ENCODE data around the gene SPR. TPM values are rescaled to one million over a fixed set of nuclear protein-coding genes. Genes with fewer than 3 reads are reported as not detected.

SPR gene
- total and polyA plus RNA-seq, 2 donors (not counting 1 experiment from before 2014, with no cell fraction given): 9.4 to 23.3 TPM

- TF ChIP-seq EZH2 (IDR thresholded peaks at IDR 0.05; ENCODE audit: low read length, missing control alignments) (peak; percentile 89), CTCF (conservative IDR thresholded peaks at IDR 0.05 in 1 of 2, IDR thresholded peaks at IDR 0.05 in 1 of 2; ENCODE audit: low read depth in 1 of 2, low read length in 2 of 2) (no peak)
- Histone ChIP-seq H3K9me3 (ENCODE audit: control insufficient read depth, insufficient read depth, low read depth, low read length) (no peaks in the 10 kb centered on the region), H3K4me3 (replicated peaks in 1 of 4; ENCODE audit: control extremely low read depth in 1 of 4, insufficient read depth in 1 of 4, low read depth in 3 of 4, low read length in 4 of 4) (no peak overlapping the region), H3K9ac (ENCODE audit: insufficient read depth, low read length) (no peak overlapping the region), H3K4me2 (ENCODE audit: extremely low read depth, insufficient read depth, low read length) (no peak overlapping the region), H3K36me3 (ENCODE audit: control insufficient read depth, insufficient read depth, low read length) (no peaks in the 10 kb centered on the region), H3K27me3 (ENCODE audit: control insufficient read depth, insufficient read depth, low read length) (peaks cover 94% of the 10 kb centered on the region), H3K79me2 (ENCODE audit: control insufficient read depth, insufficient read depth, low read length) (no peaks in the 10 kb centered on the region), H4K20me1 (ENCODE audit: control insufficient read depth, extremely low read depth, insufficient read depth, low read length) (no peaks in the 10 kb centered on the region), H2AFZ (ENCODE audit: low read length) (no peak overlapping the region), H3K27ac (ENCODE audit: insufficient read depth, low read length) (no peak overlapping the region), H3K4me1 (ENCODE audit: control insufficient read depth, extremely low read depth, insufficient read depth, low read length) (no peaks in the 10 kb centered on the region)
- DNase-seq (ENCODE audit: low read depth in 2 of 2): no peak
Measured at GRCh38 chr2:72924353-72925240, 37.4 kb downstream of the SPR start.

DNA sequence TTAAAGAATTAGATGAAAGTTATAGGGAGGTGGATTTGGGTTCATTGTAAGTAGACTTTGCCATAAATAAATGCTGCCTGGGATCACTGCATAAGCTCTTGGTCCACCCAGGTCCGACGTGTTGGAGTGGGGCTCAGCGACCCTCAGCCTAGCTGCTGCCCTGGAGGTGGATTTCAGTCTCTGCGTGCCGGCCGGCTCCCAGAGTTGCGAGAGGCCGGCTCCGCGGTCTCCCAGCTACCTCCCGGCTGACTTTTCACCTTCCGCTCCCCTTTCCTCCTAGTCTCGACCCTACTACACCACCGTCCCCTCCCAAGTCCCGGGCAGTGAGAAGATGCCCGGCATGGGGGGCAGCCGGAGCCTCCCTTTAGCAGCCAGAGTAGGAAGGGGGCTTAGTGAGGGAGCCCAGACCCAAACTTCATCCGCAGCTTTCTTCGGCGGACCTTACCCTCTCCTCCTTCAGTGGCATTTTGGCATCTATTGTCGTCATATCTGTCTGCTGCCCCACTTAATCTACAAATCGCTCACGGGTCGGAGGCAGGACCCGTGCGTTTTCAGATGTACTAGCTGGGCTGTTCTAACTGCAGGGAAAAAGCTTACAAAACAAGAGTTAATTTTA lies 38.2 kb downstream of the SPR start:
- Histone ChIP-seq H3K9ac (ENCODE audit: insufficient read depth, low read length) (no peak overlapping the region), H3K27me3 (ENCODE audit: control insufficient read depth, insufficient read depth, low read length) (peaks cover 90% of the 10 kb centered on the region), H3K4me2 (ENCODE audit: extremely low read depth, insufficient read depth, low read length) (no peak overlapping the region), H3K9me3 (ENCODE audit: control insufficient read depth, insufficient read depth, low read depth, low read length) (no peaks in the 10 kb centered on the region), H3K4me3 (replicated peaks in 1 of 4; ENCODE audit: control extremely low read depth in 1 of 4, insufficient read depth in 1 of 4, low read depth in 3 of 4, low read length in 4 of 4) (no peak overlapping the region), H4K20me1 (ENCODE audit: control insufficient read depth, extremely low read depth, insufficient read depth, low read length) (no peaks in the 10 kb centered on the region), H3K79me2 (ENCODE audit: control insufficient read depth, insufficient read depth, low read length) (no peaks in the 10 kb centered on the region), H3K27ac (ENCODE audit: insufficient read depth, low read length) (no peak overlapping the region), H3K36me3 (ENCODE audit: control insufficient read depth, insufficient read depth, low read length) (no peaks in the 10 kb centered on the region), H3K4me1 (ENCODE audit: control insufficient read depth, extremely low read depth, insufficient read depth, low read length) (no peaks in the 10 kb centered on the region), H2AFZ (ENCODE audit: low read length) (no peak overlapping the region)
- no peak for DNase-seq (ENCODE audit: low read depth in 2 of 2)
- no peak for TF ChIP-seq CTCF (conservative IDR thresholded peaks at IDR 0.05 in 1 of 2, IDR thresholded peaks at IDR 0.05 in 1 of 2; ENCODE audit: low read depth in 1 of 2, low read length in 2 of 2)
- peak; percentile 89 for TF ChIP-seq EZH2 (IDR thresholded peaks at IDR 0.05; ENCODE audit: low read length, missing control alignments)

- Histone ChIP-seq H3K4me3 (replicated peaks in 1 of 4; ENCODE audit: control extremely low read depth in 1 of 4, insufficient read depth in 1 of 4, low read depth in 3 of 4, low read length in 4 of 4) (no peak overlapping the region), H3K9me3 (ENCODE audit: control insufficient read depth, insufficient read depth, low read depth, low read length) (no peaks in the 10 kb centered on the region), H3K27me3 (ENCODE audit: control insufficient read depth, insufficient read depth, low read length) (peaks cover 81% of the 10 kb centered on the region), H3K36me3 (ENCODE audit: control insufficient read depth, insufficient read depth, low read length) (no peaks in the 10 kb centered on the region), H3K79me2 (ENCODE audit: control insufficient read depth, insufficient read depth, low read length) (no peaks in the 10 kb centered on the region), H3K4me1 (ENCODE audit: control insufficient read depth, extremely low read depth, insufficient read depth, low read length) (no peaks in the 10 kb centered on the region), H3K4me2 (ENCODE audit: extremely low read depth, insufficient read depth, low read length) (no peak overlapping the region), H3K9ac (ENCODE audit: insufficient read depth, low read length) (no peak overlapping the region), H4K20me1 (ENCODE audit: control insufficient read depth, extremely low read depth, insufficient read depth, low read length) (no peaks in the 10 kb centered on the region), H2AFZ (ENCODE audit: low read length) (no peak overlapping the region), H3K27ac (ENCODE audit: insufficient read depth, low read length) (no peak overlapping the region)
- DNase-seq (ENCODE audit: low read depth in 2 of 2): no peak
- peak; percentile 65 for TF ChIP-seq EZH2 (IDR thresholded peaks at IDR 0.05; ENCODE audit: low read length, missing control alignments)
- no peak for TF ChIP-seq CTCF (conservative IDR thresholded peaks at IDR 0.05 in 1 of 2, IDR thresholded peaks at IDR 0.05 in 1 of 2; ENCODE audit: low read depth in 1 of 2, low read length in 2 of 2)
Measured at GRCh38 chr2:72926368-72926767, 39.2 kb downstream of the SPR start.

All from fibroblast of lung (primary cell).